AG09319 (cell line): ENCODE data around the gene SLIT3.

Source experiments
- DNase-seq: peaks from one replicate; pipeline ENCODE4 v3.0.0-alpha.2; 2010; ENCODE audit warnings: low read depth; ENCODE audit errors: extremely low read depth
- CTCF ChIP-seq: IDR thresholded peaks from 2 replicates; pipeline ENCODE4 v1.5.1; 2011; ENCODE audit warnings: low read depth, mild to moderate bottlenecking, inconsistent platforms, low read length, moderate library complexity

Gene SLIT3

GRCh38 chr5:168969326-168969886, 331.5 kb downstream of the SLIT3 start:
- DNase-seq = no peak
- no peak for TF ChIP-seq CTCF

GRCh38 chr5:168967882-168968620, 332.9 kb downstream of the SLIT3 start:
- DNase-seq = no peak

GRCh38 chr5:168965638-168966037, 335.3 kb downstream of the SLIT3 start:
- DNase-seq = no peak

More at GRCh38 chr5:168967882-168968620, 332.9 kb downstream of the SLIT3 start:
- no peak for TF ChIP-seq CTCF

GRCh38 chr5:168964182-168964581, 336.8 kb downstream of the SLIT3 start:
- TF ChIP-seq CTCF = no peak
- DNase-seq = no peak

More at GRCh38 chr5:168965638-168966037, 335.3 kb downstream of the SLIT3 start:
- no peak for TF ChIP-seq CTCF

GRCh38 chr5:168962306-168962705, 338.6 kb downstream of the SLIT3 start:
- DNase-seq = no peak
- no peak for TF ChIP-seq CTCF

- DNase-seq = no peak
- no peak for TF ChIP-seq CTCF
These were observed 339.3 kb downstream of the SLIT3 start for GRCh38 chr5:168961681-168962080.

- TF ChIP-seq CTCF = no peak
- DNase-seq = no peak
These were observed 340.4 kb downstream of the SLIT3 start for GRCh38 chr5:168960497-168960896.
